Measurements from ENCODE around the gene CCL13.

DNA sequence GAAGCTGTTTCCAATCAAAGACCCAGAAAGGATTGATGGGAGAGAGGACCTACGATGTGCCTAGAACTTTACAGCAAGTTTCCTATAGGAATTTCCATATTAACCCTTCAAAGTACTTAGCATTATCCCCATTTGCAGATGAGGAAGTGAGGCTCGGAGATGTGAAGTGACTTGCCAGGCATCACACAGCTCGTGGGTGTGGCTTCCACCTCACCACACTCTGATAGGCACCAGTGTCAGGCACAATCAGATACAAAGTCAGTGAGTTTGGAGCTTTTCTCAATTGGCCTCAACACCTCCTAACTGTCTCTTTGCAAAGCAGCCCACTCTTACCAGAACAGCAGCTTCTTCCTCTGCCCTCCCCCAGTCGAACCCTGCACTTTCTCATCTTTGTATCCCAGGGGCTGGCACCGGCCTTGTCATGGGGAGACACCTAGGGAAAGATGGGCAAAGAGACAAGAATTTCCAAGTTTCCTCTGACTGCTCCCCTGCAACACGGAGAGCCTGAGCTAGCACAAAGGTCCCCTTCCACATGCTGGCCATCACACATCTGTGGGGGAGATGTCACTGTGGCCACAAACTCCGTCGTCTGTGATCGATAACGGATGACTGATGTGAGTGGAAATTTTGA, 44.1 kb downstream of the CCL13 start:
- TF ChIP-seq, protein P1, sequence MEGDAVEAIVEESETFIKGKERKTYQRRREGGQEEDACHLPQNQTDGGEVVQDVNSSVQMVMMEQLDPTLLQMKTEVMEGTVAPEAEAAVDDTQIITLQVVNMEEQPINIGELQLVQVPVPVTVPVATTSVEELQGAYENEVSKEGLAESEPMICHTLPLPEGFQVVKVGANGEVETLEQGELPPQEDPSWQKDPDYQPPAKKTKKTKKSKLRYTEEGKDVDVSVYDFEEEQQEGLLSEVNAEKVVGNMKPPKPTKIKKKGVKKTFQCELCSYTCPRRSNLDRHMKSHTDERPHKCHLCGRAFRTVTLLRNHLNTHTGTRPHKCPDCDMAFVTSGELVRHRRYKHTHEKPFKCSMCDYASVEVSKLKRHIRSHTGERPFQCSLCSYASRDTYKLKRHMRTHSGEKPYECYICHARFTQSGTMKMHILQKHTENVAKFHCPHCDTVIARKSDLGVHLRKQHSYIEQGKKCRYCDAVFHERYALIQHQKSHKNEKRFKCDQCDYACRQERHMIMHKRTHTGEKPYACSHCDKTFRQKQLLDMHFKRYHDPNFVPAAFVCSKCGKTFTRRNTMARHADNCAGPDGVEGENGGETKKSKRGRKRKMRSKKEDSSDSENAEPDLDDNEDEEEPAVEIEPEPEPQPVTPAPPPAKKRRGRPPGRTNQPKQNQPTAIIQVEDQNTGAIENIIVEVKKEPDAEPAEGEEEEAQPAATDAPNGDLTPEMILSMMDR (IDR thresholded peaks at IDR 0.05) = no peak
- TF ChIP-seq POLR2A (IDR thresholded peaks at IDR 0.05) = no peak

Data from esophagus squamous epithelium (tissue), 4 donors.